Neural cell (in vitro differentiated cells): Measurements from ENCODE around the gene CLEC16A. TPM values are rescaled to one million over a fixed set of nuclear protein-coding genes. Genes with fewer than 3 reads are reported as not detected.

Source experiments
- H2AFZ ChIP-seq: fragments of 200-600, 300-800 bp; sonication (generic), shearing (Covaris generic); 2 replicates; pipeline ENCODE4 v1.6.0; 2014; ENCODE audit warnings: low read depth, mild to moderate bottlenecking, antibody characterized with exemption, low read length, moderate library complexity
- H3F3A ChIP-seq: fragments of 200-600 bp; shearing (Covaris generic); 2 replicates; pipeline ENCODE4 v1.6.1; 2016; ENCODE audit warnings: mild to moderate bottlenecking, moderate library complexity, mixed read lengths, antibody characterized with exemption, low read length; ENCODE audit not compliant: insufficient read depth, poor library complexity, severe bottlenecking
- H3K27ac ChIP-seq: fragments of 200-600, 300-800 bp; sonication (generic), shearing (Covaris generic); 2 replicates; pipeline ENCODE4 v1.5.1; 2014; ENCODE audit warnings: mild to moderate bottlenecking, low read length, moderate library complexity
- H3K27me3 ChIP-seq: fragments of 300-800, 200-600 bp; sonication (generic), shearing (Covaris generic); 2 replicates; pipeline ENCODE4 v1.6.0; 2014; ENCODE audit warnings: mild to moderate bottlenecking, low read depth, low read length, moderate library complexity; ENCODE audit not compliant: insufficient read depth
- H3K36me3 ChIP-seq: fragments of 300-800, 200-600 bp; sonication (generic), shearing (Covaris generic); 2 replicates; pipeline ENCODE4 v1.5.1; 2014; ENCODE audit warnings: mild to moderate bottlenecking, antibody characterized with exemption, low read length, moderate library complexity; ENCODE audit not compliant: insufficient read depth
- H3K4me2 ChIP-seq: fragments of 300-800, 200-600 bp; sonication (generic), shearing (Covaris generic); 2 replicates; pipeline ENCODE4 v1.6.0; 2014; ENCODE audit warnings: mild to moderate bottlenecking, low read length
- H3K4me3 ChIP-seq: fragments of 300-800, 200-600 bp; sonication (generic), shearing (Covaris generic); 2 replicates; pipeline ENCODE4 v1.5.1; 2014; ENCODE audit warnings: mild to moderate bottlenecking, low read length, moderate library complexity
- H3K79me2 ChIP-seq: fragments of 200-600 bp; shearing (Covaris generic); replicated peaks from 2 replicates; pipeline ENCODE4 v1.6.0; 2014; ENCODE audit warnings: mild to moderate bottlenecking, low read length, moderate library complexity; ENCODE audit not compliant: insufficient read depth
- H3K9ac ChIP-seq: fragments of 300-800, 200-600 bp; sonication (generic), shearing (Covaris generic); 2 replicates; pipeline ENCODE4 v1.6.1; 2016; ENCODE audit warnings: mild to moderate bottlenecking, low read length, mixed read lengths
- H3K9me2 ChIP-seq: fragments of 200-600 bp; shearing (Covaris generic); 2 replicates; pipeline ENCODE4 v1.6.1; 2016; ENCODE audit warnings: mild to moderate bottlenecking, low read length, mixed read lengths; ENCODE audit not compliant: insufficient read depth
- H3K9me3 ChIP-seq: fragments of 200-600, 300-800 bp; sonication (generic), shearing (Covaris generic); 2 replicates; pipeline ENCODE4 v1.6.1; 2016; ENCODE audit warnings: mild to moderate bottlenecking, mixed run types, low read length, moderate library complexity, mixed read lengths
- H4K20me1 ChIP-seq: fragments of 200-600 bp; shearing (Covaris generic); 2 replicates; pipeline ENCODE4 v1.6.1; 2016; ENCODE audit warnings: mild to moderate bottlenecking, mixed run types; ENCODE audit not compliant: insufficient read depth
- CTCF ChIP-seq: fragments of 450-650 bp; IDR thresholded peaks from 2 replicates; pipeline ENCODE4 v1.5.1; 2014; ENCODE audit warnings: antibody characterized with exemption, mild to moderate bottlenecking, moderate library complexity; ENCODE audit not compliant: poor library complexity, severe bottlenecking
- EP300 ChIP-seq: fragments of 450-650 bp; conservative IDR thresholded peaks from 2 replicates; pipeline ENCODE4 v1.6.1; 2014; ENCODE audit warnings: antibody characterized with exemption, mild to moderate bottlenecking, moderate library complexity; ENCODE audit not compliant: poor library complexity, severe bottlenecking
- EZH2 ChIP-seq: fragments of 200-600, 300-800 bp; shearing (Covaris generic), sonication (generic); IDR thresholded peaks from 2 replicates; pipeline ENCODE4 v1.6.1; 2014; ENCODE audit warnings: antibody characterized with exemption, low read length, borderline replicate concordance, mild to moderate bottlenecking; ENCODE audit not compliant: insufficient read depth, poor library complexity, severe bottlenecking
- MXI1 ChIP-seq: fragments of 450-650 bp; conservative IDR thresholded peaks from 2 replicates; pipeline ENCODE4 v1.6.1; 2014; ENCODE audit warnings: antibody characterized with exemption, mild to moderate bottlenecking; ENCODE audit not compliant: poor library complexity, severe bottlenecking
- POLR2AphosphoS5 ChIP-seq: IDR thresholded peaks from 2 replicates; pipeline ENCODE4 v1.6.1; 2012
- RAD21 ChIP-seq: fragments of 450-650 bp; conservative IDR thresholded peaks from 2 replicates; pipeline ENCODE4 v1.6.1; 2014; ENCODE audit warnings: antibody characterized with exemption, mild to moderate bottlenecking, moderate library complexity
- REST ChIP-seq: IDR thresholded peaks from 2 replicates; pipeline ENCODE4 v1.6.1; 2012; ENCODE audit warnings: borderline replicate concordance
- SMC3 ChIP-seq: fragments of 450-650 bp; conservative IDR thresholded peaks from 2 replicates; pipeline ENCODE4 v1.6.1; 2014; ENCODE audit warnings: antibody characterized with exemption, mild to moderate bottlenecking, moderate library complexity; ENCODE audit not compliant: poor library complexity
- TAF1 ChIP-seq: IDR thresholded peaks from 2 replicates; pipeline ENCODE4 v1.6.1; 2012; ENCODE audit warnings: low read depth
- polyA plus RNA-seq: library from polyadenylated mRNA; depleted of rRNA; stranded (reverse); fragments of >200 nt; gene quantifications from 2 replicates; pipeline ENCODE4 v1.2.3, GENCODE V29; 2014

CLEC16A gene
- polyA plus RNA-seq, 1 donor from 2014 or later: 11.1 TPM

- H3F3A ChIP-seq: no peaks in the 10 kb centered on the region
- H3K9me2 ChIP-seq: no peaks in the 10 kb centered on the region
- TF ChIP-seq EZH2 (no peak), REST (no peak), MXI1 (no peak), SMC3 (no peak), POLR2AphosphoS5 (no peak), CTCF (no peak), EP300 (no peak), RAD21 (no peak), TAF1 (no peak)
- no peaks in the 10 kb centered on the region for H3K79me2 ChIP-seq
- no peak overlapping the region for H3K4me2 ChIP-seq
- H3K4me3 ChIP-seq: no peak overlapping the region
- H3K27ac ChIP-seq: no peak overlapping the region
- H3K27me3 ChIP-seq: no peaks in the 10 kb centered on the region
- no peak overlapping the region for H2AFZ ChIP-seq
- no peak overlapping the region for H3K9ac ChIP-seq
- H4K20me1 ChIP-seq: no peaks in the 10 kb centered on the region
- H3K9me3 ChIP-seq: no peaks in the 10 kb centered on the region
- H3K36me3 ChIP-seq: peaks cover 4% of the 10 kb centered on the region
These were observed 27.9 kb downstream of the CLEC16A start for GRCh38 chr16:10972108-10972818.

GRCh38 chr16:10972819-10973464 is 28.6 kb downstream of the CLEC16A start:
- H3K79me2 ChIP-seq: no peaks in the 10 kb centered on the region
- no peak overlapping the region for H2AFZ ChIP-seq
- no peaks in the 10 kb centered on the region for H3F3A ChIP-seq
- H3K9me3 ChIP-seq: no peaks in the 10 kb centered on the region
- H3K4me3 ChIP-seq: no peak overlapping the region
- TF ChIP-seq SMC3 (no peak), MXI1 (no peak), CTCF (no peak), REST (no peak), RAD21 (no peak), POLR2AphosphoS5 (no peak), EZH2 (no peak), TAF1 (no peak), EP300 (no peak)
- no peak overlapping the region for H3K4me2 ChIP-seq
- no peak overlapping the region for H3K27ac ChIP-seq
- H4K20me1 ChIP-seq: no peaks in the 10 kb centered on the region
- no peaks in the 10 kb centered on the region for H3K9me2 ChIP-seq
- H3K27me3 ChIP-seq: no peaks in the 10 kb centered on the region
- H3K9ac ChIP-seq: no peak overlapping the region
- H3K36me3 ChIP-seq: peaks cover 4% of the 10 kb centered on the region
